Fibroblast of skin of abdomen (primary cell): ENCODE results near the gene SYT2. TPM values are rescaled to one million over a fixed set of nuclear protein-coding genes. Genes with fewer than 3 reads are reported as not detected.
"Not testable (repeated sequence)": the region's sequence is repeated elsewhere in the genome, so short reads cannot be mapped to it uniquely, and the experiment has no call there.

Experiments used
- DNase-seq: peaks from one replicate; pipeline ENCODE4 v3.0.0-alpha.2; 2013
- polyA plus RNA-seq, 2 experiments: library from polyadenylated mRNA; unstranded; fragments of 120-200 nt; gene quantifications; one replicate each; pipeline ENCODE4 v1.2.1, GENCODE V29; 2013; ENCODE audit not compliant: insufficient read length in 2 of 2

Gene SYT2
- polyA plus RNA-seq (2013, experiment 1 of 2; ENCODE audit: insufficient read length): 0.10 TPM
- polyA plus RNA-seq (2013, experiment 2 of 2; ENCODE audit: insufficient read length): 0.09 TPM

DNA sequence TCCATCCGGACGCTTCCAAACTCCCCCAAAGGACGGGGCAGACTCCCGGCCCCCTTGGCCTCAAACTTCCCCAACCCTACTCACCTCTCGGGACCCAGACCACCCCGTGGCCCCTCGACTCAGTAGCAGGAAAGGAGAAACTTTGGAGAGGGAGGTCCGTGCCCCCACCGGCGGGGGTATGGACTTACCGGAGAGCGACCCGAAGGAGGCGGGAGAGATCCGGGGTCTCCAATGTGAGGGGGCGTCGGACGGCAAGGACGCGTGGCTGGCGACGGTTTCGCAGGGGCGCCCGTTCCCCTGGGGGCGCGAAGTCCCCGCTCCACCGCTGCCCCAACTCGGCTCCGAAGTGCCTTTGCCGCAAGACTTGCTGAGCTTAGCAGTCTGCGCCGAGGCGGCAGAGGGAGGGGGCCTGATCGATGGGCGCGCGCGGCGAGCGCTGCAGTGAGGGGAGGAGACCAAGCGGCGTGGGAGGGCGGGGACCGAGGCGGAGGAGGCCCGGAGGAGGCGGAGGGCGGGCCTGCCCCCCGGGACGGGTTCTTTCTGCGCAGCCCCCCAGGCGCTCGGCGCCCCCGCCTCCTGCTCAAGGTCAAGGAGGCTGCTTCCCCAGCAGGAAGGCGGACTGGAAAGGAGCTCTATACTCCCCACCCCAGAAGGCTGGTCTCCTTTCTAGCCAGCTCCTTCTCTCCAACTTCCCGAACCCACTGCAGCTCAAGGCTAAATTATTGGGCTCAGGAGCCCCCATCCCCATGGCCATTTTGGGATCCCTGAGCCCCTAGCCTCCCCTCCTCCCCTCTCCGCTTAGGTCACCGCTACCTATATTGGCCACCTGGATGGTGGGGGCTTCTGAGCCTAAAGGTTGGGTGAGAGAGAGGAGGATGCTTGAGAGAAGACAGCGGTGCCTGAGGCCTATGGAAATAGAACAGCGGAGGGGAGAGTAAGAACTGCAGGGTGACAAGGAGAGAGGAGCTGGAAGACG lies at the start of gene SYT2:
Gene SYT2, minus strand, starts transcription at position 385 of the 976 bp plus-strand sequence. CDS start 104,682 bp downstream, outside the sequence.
- peak; percentile 18 for DNase-seq

DNA sequence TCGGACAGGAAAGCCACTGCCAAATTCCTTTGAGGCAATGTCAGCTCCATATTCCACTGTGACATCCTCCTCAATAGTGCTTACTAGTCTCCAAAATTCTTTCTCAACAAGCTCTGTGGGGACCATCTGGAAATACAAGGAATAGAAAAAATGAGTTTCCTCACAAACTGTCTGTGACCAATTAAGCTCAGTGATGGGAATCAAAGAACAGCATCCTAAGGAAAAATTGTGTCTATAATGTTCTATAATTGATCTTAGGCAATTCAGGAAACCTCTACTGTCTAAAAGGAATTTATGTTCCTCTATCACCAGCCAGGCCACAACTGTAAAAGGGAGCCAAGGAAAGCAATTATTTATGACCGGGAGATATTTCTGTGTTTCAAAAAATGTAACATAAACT lies 46.1 kb upstream of the SYT2 start:
- DNase-seq: peak; percentile 48

DNA sequence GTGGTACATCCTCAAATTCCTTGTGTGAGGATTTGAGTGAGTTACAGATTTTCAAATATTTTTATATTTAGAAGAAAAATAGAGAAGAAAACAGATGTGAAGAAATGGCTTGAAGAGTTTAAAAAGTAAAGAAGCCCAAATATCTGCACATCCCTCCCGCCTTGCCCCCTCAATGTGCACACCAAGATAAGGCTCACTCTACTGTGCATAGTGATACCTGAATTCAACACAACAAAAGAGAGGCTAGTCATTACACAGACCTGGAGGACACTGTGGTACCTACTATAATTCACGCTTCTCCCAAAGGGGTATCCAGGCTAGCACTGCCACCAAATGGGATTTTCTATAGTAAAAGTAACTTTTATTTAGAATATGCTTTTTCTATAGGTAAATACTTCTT lies 44.0 kb upstream of the SYT2 start:
- DNase-seq: no peak

DNA sequence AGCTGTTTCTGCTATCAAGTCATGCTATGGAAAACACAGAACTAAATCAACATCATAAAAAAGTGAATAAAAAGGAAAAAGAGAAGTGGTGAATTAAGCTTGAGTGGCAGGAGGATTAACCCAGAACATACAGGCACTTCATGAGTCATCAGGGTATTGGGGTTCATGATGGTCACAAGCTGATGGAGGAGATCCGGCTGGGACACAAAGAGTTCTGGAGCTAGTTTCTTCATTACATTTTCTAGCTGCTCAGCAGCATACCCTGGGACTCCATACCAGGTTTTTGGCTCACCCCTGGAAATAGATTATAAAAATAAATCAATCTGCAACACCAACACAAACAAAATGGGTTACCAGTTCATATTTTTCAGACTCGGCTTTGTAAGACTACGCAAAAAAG lies 42.5 kb upstream of the SYT2 start:
- no peak for DNase-seq

DNA sequence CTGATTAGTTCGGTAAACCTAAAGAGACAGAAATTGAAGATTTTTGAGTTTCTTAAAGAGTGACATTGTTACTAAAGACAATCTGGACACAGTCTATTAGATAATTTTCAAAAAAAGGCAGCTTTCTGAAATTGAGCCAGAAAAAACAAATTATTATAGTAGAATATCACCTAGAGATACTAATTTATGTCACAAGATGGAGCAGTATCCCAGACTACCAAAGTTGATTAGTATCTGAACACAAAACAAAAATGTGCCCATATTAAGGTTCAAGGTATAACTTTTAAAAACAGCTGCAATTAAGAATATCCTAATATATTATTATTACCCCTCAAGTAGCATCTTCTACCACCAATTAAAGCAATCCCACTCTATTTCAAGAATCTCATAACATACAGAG lies 40.5 kb upstream of the SYT2 start:
- no peak for DNase-seq

DNA sequence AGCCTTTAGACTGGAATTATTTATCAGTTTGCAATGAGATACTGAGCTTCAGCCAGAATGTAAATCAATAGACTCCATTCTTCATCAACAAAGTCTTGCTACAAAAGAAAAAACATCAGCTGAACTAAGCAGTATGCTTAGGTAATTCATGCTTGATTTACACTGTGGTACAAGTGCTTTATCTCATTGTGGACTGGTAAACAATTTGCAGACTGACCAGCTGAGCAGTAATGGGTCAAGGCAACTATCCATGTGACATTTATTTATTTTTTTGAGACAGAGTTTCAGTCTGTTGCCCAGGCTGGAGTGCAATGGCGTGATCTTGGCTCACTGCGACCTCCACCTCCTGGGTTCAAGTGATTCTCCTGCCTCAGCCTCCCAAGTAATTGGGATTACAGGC lies 39.8 kb upstream of the SYT2 start:
- no peak for DNase-seq

DNA sequence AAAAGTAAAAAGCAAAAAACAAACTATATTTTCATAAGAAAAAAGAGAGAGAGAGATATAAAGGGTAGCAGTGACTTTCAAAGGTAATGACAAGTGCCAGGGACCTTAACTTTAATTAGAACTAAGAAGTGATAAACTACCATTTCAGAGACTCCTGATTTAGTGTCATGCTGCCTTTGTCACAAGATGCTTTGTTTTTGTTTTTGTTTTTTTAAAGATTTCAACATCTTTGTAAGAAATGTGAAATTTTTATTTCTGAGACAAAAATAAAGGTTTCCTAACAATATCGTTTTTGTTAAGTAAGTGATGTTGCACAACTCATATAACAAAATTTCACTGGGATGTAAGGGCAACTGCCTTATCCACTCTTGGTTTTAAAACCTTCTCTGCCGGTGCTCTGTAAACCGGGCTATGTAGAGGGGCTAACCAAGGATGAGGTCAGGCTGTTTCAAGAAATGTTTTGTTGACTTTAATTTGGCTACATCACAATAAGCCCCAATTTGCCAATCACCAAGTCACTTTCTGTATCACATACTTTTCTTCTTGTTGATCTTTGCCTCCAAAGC lies 35.2 kb upstream of the SYT2 start:
- DNase-seq: no peak

DNA sequence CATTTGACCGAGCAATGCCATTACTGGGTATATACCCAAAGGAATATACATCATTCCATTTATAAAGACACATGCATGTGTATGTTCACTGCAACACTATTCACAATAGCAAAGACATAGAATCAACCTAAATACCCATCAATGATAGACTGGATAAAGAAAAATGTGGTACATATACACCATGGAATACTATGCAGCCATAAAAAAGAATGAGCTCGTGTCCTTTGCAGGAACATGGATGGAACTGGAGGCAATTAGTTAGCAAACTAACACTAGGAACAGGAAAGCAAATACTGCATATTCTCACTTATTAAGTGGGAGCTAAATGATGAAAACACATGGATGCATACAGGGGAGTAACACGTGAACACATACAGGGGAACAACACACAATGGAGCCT lies 34.5 kb upstream of the SYT2 start:
- not testable (repeated sequence) for DNase-seq

DNA sequence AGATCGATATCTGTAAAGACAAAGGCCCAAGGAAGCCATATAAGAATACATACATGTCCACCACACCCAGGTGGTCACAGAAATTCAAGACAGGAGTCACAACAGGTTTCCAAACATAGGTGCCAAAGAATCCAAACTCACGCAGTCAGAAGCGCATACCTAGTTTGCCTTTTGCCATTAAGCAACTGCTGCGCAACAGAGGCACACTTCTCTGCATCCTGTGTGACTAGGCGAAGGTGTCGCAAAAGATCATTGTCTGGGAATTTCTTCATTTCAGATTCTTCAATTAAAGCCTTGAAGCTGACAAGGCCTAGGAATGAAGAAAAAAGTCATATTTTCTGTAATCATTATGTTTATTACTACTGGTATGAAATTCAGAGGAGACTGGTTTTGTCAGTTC lies 32.2 kb upstream of the SYT2 start:
- no peak for DNase-seq

DNA sequence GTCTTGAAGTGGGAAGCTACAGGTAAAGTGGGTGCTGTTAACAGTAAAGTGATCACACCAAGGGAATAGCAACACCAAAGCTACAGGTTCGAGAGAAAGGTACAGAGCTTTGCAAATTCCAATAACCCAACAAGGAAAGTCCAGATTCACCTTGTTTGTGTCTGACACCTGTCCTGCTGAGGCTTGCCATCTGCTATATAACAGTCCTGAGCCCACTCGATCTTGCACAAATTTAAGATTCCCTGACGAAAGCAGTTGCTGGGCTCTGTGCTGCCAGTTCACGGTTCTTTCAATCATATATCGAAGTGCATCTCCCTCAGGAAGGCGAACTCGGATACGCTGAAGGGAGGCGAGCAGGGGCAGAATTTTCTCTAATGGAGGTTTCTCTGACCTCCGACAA lies 23.0 kb upstream of the SYT2 start:
- DNase-seq: no peak

DNA sequence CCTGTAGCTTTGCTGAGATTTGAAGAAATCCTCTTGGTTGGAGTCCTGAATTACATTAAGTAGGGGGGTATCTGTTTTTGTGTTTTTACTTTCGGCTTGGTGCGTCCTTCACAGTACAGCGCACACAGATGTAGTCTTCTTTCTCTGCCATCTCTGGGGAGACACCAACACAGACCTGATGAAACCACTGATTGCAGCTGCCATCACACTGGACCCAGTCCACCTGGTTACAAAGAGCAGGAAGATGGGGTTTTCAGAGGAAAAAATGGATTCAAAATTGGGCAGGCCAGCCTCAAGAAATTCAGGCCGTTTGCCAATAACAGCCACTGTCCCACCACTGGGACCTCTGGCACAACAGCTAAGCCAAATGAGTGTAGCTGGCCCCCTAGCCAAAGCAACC lies 18.7 kb upstream of the SYT2 start:
- DNase-seq: no peak

DNA sequence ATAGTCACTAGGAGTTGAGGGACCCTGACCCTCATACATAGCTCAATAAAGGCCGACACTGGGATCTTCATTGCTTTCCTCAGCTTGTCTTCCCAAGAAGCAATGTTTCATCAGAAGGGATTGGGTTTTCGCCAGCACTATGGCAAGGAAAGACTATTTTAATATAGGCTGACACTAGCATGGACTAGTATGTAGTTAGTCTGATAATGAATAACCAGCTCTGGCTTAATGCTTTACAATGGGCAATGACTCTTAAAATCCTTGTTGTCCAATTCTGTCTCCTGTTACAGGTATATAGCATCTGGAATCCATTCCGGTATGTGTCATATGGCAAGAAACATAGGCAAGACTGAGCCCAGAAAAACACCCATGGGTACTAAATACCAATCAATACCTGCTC lies 15.3 kb upstream of the SYT2 start:
- no peak for DNase-seq

DNA sequence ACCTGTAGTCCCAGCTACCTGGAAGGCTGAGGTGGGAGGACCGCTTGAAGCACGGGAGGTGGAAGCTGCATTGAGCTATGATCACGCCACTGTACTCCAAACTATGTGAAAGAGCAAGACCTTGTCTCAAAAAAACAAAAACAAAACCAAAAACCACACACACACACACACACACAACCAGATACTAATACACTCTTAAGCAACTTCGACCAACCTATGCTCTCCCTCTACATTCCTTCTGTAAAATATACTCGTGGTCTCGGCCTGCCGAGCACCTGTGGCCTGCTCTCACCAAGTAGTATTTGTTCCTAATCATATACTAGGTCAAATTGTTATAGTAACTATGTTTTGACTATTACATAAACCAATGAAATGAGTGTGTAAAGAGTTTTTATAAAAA lies 13.5 kb upstream of the SYT2 start:
- DNase-seq: no peak

DNA sequence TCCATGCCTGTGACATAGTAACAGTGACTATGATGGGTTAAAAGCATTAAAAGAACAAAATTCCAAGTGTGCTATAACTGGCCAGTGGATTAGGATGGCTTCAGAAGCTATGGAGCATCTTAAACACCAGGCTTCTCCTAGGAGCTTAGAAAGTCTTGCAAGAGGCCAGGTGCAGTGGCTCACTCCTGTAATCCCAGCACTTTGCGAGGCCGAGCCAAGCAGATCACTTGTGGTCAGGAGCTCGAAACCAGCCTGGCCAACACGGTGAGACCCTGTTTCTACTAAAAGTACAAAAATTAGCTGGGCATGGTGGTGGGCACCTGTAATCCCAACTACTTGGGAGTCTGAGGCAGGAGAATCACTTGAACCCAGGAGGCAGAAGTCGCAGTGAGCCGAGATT lies 12.8 kb upstream of the SYT2 start:
- not testable (repeated sequence) for DNase-seq

DNA sequence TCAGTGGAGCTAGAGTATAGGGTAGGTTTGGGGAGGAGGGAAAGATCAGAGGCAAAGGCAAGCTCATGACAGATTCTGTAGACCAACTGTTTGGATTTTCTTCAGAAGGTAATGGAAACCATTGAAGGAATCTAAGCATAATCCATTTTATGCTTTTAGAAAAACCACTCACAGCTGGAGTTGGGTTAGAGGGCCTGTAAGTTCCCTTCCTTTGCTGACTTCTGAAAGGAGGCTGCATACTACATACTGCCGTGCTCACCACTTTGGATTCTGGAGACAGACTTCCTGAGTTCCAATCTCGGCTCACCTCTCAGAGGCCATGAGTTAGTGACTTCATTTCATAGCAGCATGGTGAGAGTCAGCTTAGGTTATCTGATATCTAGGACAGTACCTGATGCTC lies 6.4 kb upstream of the SYT2 start:
- DNase-seq: no peak

DNA sequence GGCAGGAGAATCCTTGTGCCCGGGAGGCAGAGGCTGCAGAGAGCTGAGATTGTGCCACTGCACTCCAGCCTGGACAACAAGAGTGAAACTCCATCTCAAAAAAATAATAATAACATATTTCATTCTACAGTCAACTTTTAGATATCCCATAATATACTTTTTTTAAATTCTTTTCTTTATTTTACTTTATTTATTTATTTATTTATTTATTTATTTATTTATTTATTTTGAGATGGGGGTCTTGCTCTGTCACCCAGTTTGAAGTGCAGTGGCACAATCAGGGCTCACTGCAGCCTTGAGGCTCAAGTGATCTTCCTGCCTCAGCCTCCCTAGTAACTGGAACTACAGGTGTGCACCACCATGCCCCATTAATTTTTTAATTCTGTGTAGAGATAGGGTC lies 3.9 kb upstream of the SYT2 start:
- DNase-seq: not testable (repeated sequence)

DNA sequence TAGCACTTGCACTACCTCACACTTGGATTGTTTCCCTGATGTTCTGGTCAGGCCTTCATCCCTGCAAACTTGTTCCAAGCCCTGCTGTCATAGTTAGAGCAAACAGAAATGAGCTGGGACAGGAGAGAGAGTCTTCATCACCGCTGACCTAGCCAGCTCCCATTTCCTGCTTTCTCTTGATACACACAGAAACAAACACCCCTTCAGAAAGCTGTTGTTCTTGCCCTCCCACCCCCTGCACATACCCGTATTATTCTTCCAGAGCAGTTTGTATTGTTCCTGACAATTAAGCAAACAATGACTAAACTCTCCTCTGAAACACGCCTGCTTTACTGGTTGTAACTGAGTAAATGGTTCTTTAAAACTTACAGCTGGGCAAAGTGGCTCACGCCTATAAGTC lies 2.9 kb upstream of the SYT2 start:
- DNase-seq: no peak

DNA sequence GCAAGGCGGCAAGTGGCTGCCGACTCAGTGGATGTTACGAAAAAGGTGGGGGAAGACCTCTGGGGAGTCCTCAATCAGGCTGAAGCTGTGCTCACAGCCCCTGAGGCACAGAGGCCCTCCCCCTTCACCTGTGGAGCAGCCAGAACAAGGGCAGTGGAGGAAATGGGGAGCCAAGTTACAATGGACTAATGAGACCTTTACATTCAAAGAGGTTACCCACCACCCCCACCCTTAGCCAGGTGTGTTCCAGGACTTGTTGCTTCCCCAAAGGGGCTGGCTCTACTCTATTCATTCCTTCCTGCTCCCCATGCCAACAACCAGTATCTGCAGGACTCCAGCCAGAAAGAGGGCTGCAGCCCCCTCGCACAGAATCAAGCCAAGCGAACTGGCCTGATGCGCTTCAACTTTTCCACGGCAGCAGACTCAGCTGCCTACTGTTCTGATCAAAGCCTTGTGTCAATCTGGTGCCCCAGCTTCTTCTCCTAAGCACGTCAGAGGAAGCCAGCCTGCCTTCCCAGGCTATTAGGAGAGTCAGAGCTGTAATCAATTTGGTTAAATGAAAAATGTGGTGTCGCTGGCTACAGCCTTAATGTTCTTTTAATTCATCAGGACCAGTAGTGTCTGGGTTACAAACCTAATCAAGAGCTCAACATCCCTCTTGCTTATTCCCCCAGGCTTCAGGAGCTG lies 1.8 kb upstream of the SYT2 start:
- DNase-seq: no peak

DNA sequence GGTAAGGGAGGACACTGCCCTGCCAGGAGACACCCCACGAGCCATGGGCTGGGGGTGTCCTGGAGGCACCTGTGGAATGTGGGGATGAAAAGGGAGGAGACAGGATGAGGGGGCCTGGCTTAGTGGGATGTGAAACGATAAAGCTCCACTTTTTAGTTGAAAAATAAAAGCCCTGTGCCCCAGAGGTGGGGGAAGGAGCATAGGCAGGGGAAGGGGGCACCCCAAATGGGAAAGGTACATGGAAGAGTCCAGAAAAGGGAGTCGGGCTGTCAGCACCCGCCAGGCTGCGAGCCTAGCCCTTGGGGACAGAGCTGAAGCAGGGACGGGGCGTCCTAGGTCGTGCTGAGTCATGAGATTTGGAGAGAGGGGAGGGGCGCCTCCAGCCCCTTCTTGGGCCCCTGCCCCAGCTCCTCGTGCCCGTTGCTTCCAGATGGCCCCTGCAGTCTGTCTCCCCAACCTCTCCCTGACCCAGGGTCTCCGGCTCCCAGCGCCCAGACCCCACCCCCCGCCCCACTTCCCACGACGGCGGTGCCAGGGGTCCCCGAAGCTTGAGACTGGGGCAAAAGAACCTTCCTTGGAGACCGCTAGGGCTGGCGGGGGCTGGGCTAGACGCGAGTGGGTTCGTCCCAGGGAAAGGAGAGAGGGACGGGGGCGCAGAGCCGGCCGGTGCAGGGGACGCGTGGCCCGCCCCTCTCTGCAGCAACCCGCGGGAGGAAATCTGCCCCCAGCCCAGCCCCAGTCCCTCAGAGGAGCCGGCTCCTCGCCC lies 795 bp downstream of the SYT2 start:
- no peak for DNase-seq

DNA sequence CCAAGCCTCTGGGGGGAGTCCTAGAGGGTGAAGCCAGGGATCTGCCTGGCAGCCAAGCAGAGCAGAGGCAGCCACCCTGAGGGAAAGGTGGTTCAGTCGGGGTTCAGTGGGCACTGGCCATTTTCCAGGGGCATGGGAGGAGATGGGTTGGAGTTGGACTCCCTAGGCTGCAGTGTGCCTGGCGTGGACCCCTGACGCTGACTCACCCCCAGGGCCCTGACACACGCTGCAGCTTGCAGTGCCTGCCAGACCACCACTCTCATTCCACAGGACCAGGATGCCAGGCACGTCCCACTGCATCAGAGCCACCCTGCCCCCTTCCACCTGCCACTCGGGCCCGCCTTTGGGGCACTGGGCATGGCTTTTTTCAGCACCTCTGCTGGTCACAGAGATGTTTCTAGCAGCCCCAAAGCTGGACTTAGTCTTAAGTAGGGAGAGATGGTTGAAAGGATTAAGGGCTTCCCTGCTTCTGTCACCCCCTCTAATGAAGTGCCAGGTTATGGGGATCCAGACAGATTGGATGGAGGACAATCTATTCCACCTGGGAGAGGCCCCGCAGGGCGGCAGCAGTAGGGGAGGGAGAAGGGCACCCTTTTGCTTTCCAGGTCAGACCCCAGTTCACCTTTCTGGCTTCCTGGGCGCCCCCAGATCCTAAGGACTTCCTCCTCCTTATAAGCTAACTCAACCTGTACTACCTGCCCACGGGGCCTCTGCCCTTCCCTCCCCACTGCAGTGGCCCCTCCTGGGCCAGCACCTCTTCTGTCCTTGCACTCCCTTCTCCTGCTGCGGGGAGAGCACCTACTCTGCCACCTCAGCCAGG lies 1.6 kb downstream of the SYT2 start:
- DNase-seq: no peak

DNA sequence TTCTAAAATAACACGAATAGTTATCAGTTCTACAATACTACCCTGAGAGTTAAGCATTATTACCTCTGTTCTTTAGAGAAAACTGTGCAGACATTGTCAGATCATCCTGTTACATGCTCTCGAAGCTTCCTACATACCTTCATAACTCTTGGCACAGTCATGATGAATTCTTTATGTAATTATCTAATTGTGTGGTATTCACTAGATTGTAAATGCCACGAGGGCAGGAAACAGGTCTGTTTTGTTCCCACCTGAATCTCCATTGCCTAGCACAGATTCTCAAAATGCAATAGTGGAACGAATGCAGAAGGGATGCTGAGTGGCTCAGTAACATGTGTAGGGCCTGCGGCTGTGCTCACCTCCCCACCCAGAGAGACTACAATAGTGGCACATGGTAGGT lies 3.4 kb downstream of the SYT2 start:
- no peak for DNase-seq

DNA sequence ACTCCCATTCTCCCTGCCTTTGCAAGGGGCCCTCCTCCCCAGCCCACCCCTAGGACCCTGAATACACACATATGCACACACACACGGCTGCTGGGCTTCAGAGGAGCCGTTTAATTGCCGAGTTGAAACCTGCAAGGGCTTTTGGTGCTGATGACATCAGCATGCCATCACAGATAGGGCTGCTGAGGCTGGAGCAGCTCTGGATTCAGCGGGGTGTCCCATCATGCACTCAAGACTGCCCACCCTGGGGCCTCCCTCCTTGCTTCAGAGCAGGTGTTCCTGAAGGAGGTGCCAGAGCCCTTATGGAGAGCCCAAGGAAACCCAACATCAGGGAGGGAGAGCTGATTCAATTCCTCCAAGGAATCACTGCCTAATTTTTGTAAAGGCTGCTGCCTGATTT lies 5.7 kb downstream of the SYT2 start:
- no peak for DNase-seq
